Stomach (tissue), 9 donors: ENCODE results near the gene KIF6. TPM values are rescaled to one million over a fixed set of nuclear protein-coding genes. Genes with fewer than 3 reads are reported as not detected.

Experiments
- DNase-seq, 2 donors: peaks; one replicate each; pipeline versions ENCODE4 v3.0.0 to v3.0.0-alpha.2; 2013 to 2019
- H3K27ac ChIP-seq, 5 donors: fragments of 200-600 bp in 4 of 5; sonication (generic) in 4 of 5; one replicate each; pipeline ENCODE4 v1.5.1; 2013 to 2019; ENCODE audit warnings: mild to moderate bottlenecking in 1 of 5, moderate library complexity in 1 of 5
- H3K27me3 ChIP-seq, 3 donors: fragments of 200-600 bp; sonication (generic); one replicate each; pipeline ENCODE4 v1.5.1; 2017 to 2019; ENCODE audit warnings: mixed run types in 1 of 3
- H3K36me3 ChIP-seq, 4 donors: fragments of 200-600 bp; sonication (generic); 1 replicate in 3 of 4; 2 replicates in 1 of 4; pipeline ENCODE4 v1.5.1; 2016 to 2019
- H3K4me1 ChIP-seq, 4 donors: fragments of 200-600 bp; sonication (generic); one replicate each; pipeline ENCODE4 v1.5.1; 2016 to 2019
- H3K4me3 ChIP-seq, 4 donors: fragments of 200-600 bp; sonication (generic) in 3 of 4; one replicate each; pipeline ENCODE4 v1.5.1; 2016 to 2019; ENCODE audit warnings: mild to moderate bottlenecking in 1 of 4
- H3K9me3 ChIP-seq, 4 donors: fragments of 200-600 bp; sonication (generic); one replicate each; pipeline ENCODE4 v1.5.1; 2016 to 2019
- EP300 ChIP-seq: sonication (generic); formaldehyde crosslinking; IDR thresholded peaks from one replicate; pipeline ENCODE4 v1.6.1; 2017; ENCODE audit warnings: antibody characterized with exemption
- POLR2A ChIP-seq, 4 donors: fragments of 450-650 bp; IDR thresholded peaks; one replicate each; pipeline ENCODE4 v1.6.1; 2016; ENCODE audit warnings: antibody characterized with exemption in 4 of 4, control low read depth in 2 of 4, mild to moderate bottlenecking in 1 of 4, moderate library complexity in 1 of 4
- POLR2AphosphoS5 ChIP-seq, 3 donors: sonication (generic); formaldehyde crosslinking; IDR thresholded peaks; one replicate each; pipeline ENCODE4 v1.6.1; 2016; ENCODE audit warnings: antibody characterized with exemption in 3 of 3
- WGBS, 5 donors: extraction: QIAGEN DNeasy Blood & Tissue Kit in 3 of 5; methylation state at CpG; one replicate each; pipeline versions ENCODE4 v1.1.5 to v1.1.7; 2013 to 2018; 5-methylcytosine and 5-hydroxymethylcytosine counted together
- intact Hi-C: fragments of 100-400 bp; cut with DNase I; formaldehyde crosslinking; loops from one replicate; pipeline ENCODE4 v1.15.1; 2023; ENCODE audit warnings: low total_unique reads
- polyA plus RNA-seq, 3 donors: library from polyadenylated mRNA; stranded (reverse); fragments of 200-250 nt; gene quantifications; one replicate each; pipeline ENCODE4 v1.2.3, GENCODE V29; 2013
- total RNA-seq, 5 donors: library from RNA; depleted of rRNA; stranded (reverse); fragments of >200 nt; gene quantifications; one replicate each; pipeline versions ENCODE4 v1.1.0 to v1.2.3, GENCODE V29; 2014 to 2016
- TF ChIP-seq, protein P1 (sequence below), 7 experiments: fragments of 450-650 bp in 4 of 7; fragments of 200-600 bp in 3 of 7; sonication (generic) in 3 of 7; IDR thresholded peaks; one replicate each; pipeline ENCODE4 v1.5.1; 2016 to 2019; ENCODE audit warnings: antibody characterized with exemption in 7 of 7, control low read depth in 2 of 7, mild to moderate bottlenecking in 1 of 7
- donor health status: healthy with polysubstance abuse.
- donor health status: Bipolar disorder and iron deficiency.
- donor health status: healthy.

KIF6 gene
- total and polyA plus RNA-seq, 8 donors, result 0.25 to 9.8 (median 0.37) TPM; not detected in 3

- DNase-seq, result peak; percentile 78 to 88
- TF ChIP-seq POLR2AphosphoS5 (IDR thresholded peaks at IDR 0.05), result no peak
- no peak for TF ChIP-seq POLR2A (IDR thresholded peaks at IDR 0.05)
- TF ChIP-seq, protein P1, sequence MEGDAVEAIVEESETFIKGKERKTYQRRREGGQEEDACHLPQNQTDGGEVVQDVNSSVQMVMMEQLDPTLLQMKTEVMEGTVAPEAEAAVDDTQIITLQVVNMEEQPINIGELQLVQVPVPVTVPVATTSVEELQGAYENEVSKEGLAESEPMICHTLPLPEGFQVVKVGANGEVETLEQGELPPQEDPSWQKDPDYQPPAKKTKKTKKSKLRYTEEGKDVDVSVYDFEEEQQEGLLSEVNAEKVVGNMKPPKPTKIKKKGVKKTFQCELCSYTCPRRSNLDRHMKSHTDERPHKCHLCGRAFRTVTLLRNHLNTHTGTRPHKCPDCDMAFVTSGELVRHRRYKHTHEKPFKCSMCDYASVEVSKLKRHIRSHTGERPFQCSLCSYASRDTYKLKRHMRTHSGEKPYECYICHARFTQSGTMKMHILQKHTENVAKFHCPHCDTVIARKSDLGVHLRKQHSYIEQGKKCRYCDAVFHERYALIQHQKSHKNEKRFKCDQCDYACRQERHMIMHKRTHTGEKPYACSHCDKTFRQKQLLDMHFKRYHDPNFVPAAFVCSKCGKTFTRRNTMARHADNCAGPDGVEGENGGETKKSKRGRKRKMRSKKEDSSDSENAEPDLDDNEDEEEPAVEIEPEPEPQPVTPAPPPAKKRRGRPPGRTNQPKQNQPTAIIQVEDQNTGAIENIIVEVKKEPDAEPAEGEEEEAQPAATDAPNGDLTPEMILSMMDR (IDR thresholded peaks at IDR 0.05), result peak in 6 of 7 experiments; percentile 50 to 88 (median 86)
- WGBS, 5 donors, result 45 to 52% (median 47%) methylated on average over 7 of the region's 7 CpGs
- no peaks in the 10 kb centered on the region for H3K36me3 ChIP-seq
- H3K27ac ChIP-seq, result no peak overlapping the region
- H3K4me3 ChIP-seq, result no peak overlapping the region
- peaks cover 13 to 26% (median 20%) of the 10 kb centered on the region in 4 donors for H3K4me1 ChIP-seq
- intact Hi-C loops, result loop anchor here (10.0 kb wide), 2 partner anchors 335 to 435 kb away; no protein-coding TSS in a partner anchor
- no peaks in the 10 kb centered on the region for H3K9me3 ChIP-seq
- peaks cover 5 to 59% (median 30%) of the 10 kb centered on the region in 3 donors for H3K27me3 ChIP-seq
Observed at GRCh38 chr6:39309942-39310531, 415.2 kb downstream of the KIF6 start.

- Histone ChIP-seq H3K4me1 (peaks cover 0 to 8% (median 3%) of the 10 kb centered on the region in 4 donors), H3K36me3 (no peaks in the 10 kb centered on the region), H3K27me3 (peaks cover 0 to 34% (median 4%) of the 10 kb centered on the region in 3 donors), H3K4me3 (no peak overlapping the region), H3K27ac (no peak overlapping the region), H3K9me3 (no peaks in the 10 kb centered on the region)
- WGBS, 5 donors, result 70 to 83% (median 78%) methylated on average over 3 of the region's 3 CpGs
- intact Hi-C loops, result loop anchor here (10.0 kb wide), 1 partner anchor 433 kb away; no protein-coding TSS in a partner anchor
- no peak for DNase-seq
- TF ChIP-seq, protein P1 (IDR thresholded peaks at IDR 0.05), result no peak
- TF ChIP-seq EP300 (no peak), POLR2A (IDR thresholded peaks at IDR 0.05) (no peak), POLR2AphosphoS5 (IDR thresholded peaks at IDR 0.05) (no peak)
Observed at GRCh38 chr6:39307462-39307861, 417.7 kb downstream of the KIF6 start.

DNA sequence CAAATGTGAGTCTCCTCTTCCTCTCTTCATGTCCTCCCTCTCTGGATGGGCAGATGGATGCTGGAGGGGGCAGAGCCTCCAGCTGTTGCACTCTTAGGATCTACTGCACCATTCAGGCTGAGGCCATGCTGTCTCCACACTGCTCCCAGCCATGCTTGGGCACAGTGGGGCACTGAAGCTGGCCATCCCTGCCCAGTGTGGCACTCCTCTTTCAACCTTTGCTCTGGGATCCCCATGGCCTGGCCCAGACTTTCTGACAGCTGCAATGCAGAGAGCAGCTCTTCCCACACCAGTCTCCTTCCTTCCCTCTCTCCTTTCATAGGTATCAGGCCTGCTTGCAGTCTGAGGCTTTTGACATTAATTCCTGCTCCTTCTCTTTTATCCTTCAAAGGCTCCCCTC lies 420.3 kb downstream of the KIF6 start:
- H3K27ac ChIP-seq, result no peak overlapping the region
- TF ChIP-seq EP300 (no peak), POLR2A (IDR thresholded peaks at IDR 0.05) (no peak), POLR2AphosphoS5 (IDR thresholded peaks at IDR 0.05) (no peak)
- TF ChIP-seq, protein P1 (IDR thresholded peaks at IDR 0.05), result no peak
- intact Hi-C loops, result loop anchor here (5.0 to 10.0 kb wide), 2 partner anchors 138 to 430 kb away; no protein-coding TSS in a partner anchor
- H3K9me3 ChIP-seq, result no peaks in the 10 kb centered on the region
- DNase-seq, result no peak
- no peak overlapping the region for H3K4me3 ChIP-seq
- H3K4me1 ChIP-seq, result peaks cover 0 to 5% (median 3%) of the 10 kb centered on the region in 4 donors
- peaks cover 0 to 12% (median 0%) of the 10 kb centered on the region in 3 donors for H3K27me3 ChIP-seq
- H3K36me3 ChIP-seq, result no peaks in the 10 kb centered on the region

GRCh38 chr6:39303425-39304153 lies 421.6 kb downstream of the KIF6 start:
- peaks cover 0 to 7% (median 3%) of the 10 kb centered on the region in 4 donors for H3K4me1 ChIP-seq
- TF ChIP-seq, protein P1 (IDR thresholded peaks at IDR 0.05), result peak in 1 of 7 experiments; percentile 18
- TF ChIP-seq POLR2A (IDR thresholded peaks at IDR 0.05), result no peak
- WGBS, 5 donors, result 78 to 88% (median 84%) methylated on average over 21 to 30 of the region's 30 CpGs

More at GRCh38 chr6:39303425-39304153, 421.6 kb downstream of the KIF6 start:
- no peak overlapping the region for H3K27ac ChIP-seq
- H3K27me3 ChIP-seq, result peaks cover 0 to 7% (median 0%) of the 10 kb centered on the region in 3 donors
- H3K36me3 ChIP-seq, result no peaks in the 10 kb centered on the region
- no peak for DNase-seq
- no peak overlapping the region for H3K4me3 ChIP-seq
- no peaks in the 10 kb centered on the region for H3K9me3 ChIP-seq
- intact Hi-C loops, result loop anchor here (5.0 to 10.0 kb wide), 2 partner anchors 136 to 429 kb away; no protein-coding TSS in a partner anchor
